ENCODE data around the gene SP140.
"Not testable (repeated sequence)": the region's sequence is repeated elsewhere in the genome, so short reads cannot be mapped to it uniquely, and the experiment has no call there.

SP140 gene

DNA sequence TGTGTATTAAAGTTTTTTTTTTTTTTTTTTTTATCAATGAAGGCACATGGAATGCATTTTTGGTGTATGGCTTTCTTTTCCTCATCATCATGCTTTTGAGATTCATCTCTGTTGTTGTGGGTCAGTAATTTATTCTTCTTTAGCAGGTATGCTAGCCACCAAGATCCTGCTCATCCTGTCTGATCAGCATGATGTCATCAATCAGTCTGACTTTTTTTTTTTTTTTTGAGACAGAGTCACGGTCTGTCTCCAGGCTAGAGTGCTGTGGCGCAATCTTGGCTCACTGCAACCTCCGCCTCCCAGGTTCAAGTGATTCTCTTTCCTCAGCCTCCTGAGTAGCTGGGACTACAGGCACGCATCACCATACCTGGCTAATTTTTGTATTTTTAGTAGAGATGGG, 2.7 kb upstream of the SP140 start:
- peak; percentile 71 for DNase-seq (ENCODE audit: low read depth, low spot score)
- H3K27ac ChIP-seq, result peak overlapping the region; percentile 20

DNA sequence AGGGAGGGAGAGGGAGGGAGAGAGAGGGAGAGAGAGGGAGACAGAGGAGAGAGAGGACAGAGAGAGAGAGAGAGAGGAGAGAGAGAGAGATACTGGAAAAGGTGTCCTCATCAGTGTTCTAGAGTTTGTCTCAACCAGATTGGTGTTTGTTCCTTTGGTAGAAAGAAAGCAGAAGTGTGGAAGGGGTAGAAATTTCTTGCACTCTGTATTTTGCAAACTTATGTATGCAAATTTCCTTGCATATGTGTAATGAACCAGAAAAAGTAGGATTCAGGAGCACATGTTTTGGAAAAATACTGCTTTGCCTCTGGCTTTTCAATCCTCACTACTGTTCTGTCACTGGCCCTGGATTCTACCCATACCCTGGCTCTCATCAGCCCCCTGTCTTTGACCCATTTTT, 1.1 kb upstream of the SP140 start:
- no peak for DNase-seq (ENCODE audit: low read depth, low spot score)
- H3K27ac ChIP-seq, result no peak overlapping the region

DNA sequence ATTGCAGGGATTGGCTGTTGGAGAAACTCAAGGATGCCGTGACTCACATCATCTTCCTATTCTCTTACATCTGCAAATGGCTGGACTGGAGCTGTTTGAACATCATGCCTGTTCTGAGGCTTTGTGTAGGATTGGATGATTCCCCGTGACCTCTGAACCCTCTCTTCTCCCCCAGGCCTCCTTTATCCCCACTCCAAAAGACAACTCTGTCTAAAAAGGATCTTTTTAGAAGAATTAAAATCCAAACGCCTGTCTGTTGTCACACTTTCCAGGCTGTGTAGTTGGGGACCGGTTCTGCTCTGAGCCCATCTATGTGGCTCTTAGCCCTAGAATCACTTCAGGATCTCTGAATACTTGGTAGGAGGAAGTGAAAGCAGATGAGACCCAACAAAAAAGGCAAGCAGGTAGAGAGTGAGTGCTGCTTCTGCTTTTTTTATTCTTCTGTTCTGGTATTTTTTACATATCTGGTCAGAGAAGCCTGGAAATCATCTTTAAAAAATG, 565 bp downstream of the SP140 start:
- no peak overlapping the region for H3K27ac ChIP-seq
- DNase-seq (ENCODE audit: low read depth, low spot score), result no peak

DNA sequence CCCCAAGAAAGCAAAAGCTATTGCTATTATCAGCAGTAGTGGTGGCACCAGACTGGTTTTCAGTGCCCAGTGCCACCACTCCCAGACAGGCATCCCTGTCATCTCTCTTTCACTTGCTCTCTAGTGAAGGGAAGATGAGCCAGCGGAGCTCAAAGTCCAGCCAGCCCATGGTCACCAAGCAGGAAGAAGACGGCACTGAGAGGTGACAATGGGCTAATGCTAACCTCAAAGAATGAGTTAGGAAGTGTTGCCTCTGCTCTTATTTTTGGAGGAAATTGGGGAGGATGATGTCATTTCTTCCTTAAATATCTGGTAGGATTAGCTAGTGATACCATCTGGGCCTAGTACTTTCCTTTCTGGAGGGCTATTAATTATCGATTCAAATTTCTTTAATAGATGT, 1.7 kb downstream of the SP140 start:
- no peak for DNase-seq (ENCODE audit: low read depth, low spot score)
- H3K27ac ChIP-seq, result no peak overlapping the region

DNA sequence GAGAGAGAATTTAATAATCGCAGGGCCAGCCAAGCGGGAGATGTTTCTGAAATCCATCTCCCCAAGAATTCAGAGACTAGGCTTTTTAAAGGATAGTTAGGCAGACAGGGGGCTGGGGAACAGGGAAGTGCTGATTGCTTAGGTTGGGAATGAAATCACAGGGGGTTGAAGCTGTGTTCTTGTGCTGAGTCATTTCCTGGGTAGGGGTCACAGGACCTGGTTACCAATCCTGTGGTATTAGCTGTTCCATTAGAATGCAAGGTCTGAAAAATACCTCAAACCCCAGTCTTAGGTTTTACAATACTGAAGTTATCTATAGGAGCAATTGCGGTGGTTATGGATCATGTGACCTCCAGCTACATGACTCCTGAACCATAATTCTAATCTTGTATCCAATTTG, 4.6 kb downstream of the SP140 start:
- DNase-seq (ENCODE audit: low read depth, low spot score), result no peak
- H3K27ac ChIP-seq, result peak overlapping the region; percentile 7

DNA sequence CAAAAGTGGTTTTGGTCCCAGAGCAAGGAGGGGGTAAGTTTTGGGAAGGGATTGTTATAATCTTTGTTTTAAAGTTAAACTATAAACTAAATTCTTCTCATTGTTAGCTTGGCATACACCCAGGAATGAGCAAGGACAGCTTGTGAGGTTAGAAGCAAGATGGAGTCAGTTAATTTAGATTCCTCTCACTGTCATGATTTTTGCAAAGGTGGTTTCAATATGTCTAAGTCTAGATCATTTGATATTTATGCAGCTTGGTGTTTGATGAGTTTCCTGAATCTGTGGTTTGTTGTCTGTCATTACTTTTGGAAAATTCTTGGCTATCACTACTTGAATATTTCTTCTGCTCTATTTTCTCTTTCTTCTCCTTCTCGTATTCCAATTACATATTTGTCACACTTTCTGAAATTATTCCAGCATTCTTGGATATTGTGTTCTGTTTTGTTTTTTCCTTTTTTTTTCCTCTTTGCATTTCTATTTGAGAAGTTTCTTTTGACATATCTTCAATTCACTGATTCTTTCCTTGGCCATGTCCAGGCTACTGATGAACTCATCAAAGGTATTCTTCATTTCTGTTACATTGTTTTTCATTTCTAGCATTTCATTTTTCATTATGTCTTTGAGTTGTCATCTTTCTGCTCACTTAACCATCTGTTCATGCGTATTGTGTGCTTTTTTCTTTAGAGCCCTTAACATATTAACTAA, 5.1 kb downstream of the SP140 start:
- DNase-seq (ENCODE audit: low read depth, low spot score), result no peak

DNA sequence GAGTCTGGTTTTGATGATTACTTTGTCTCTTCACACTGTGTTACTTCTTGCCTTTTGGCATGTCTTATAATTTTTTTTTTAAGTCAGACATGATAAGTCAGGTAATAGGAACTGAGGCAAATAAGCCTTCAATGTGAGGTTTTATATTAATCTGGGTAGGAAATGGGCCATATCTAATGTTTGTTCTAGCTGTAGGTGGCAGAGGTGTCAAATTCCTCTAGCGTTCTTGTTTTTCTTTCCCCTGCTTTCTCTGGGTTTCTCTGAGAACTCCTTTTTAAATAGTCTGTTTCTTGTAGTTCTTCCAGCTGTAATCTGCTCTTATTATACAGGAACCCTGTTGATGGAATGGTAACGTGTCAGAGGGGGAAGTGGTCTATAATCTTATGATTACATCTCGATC, 5.7 kb downstream of the SP140 start:
- no peak overlapping the region for H3K27ac ChIP-seq
- no peak for DNase-seq (ENCODE audit: low read depth, low spot score)

More for the DNA sequence above, 5.1 kb downstream of the SP140 start:
- H3K27ac ChIP-seq, result peak overlapping the region; percentile 7

DNA sequence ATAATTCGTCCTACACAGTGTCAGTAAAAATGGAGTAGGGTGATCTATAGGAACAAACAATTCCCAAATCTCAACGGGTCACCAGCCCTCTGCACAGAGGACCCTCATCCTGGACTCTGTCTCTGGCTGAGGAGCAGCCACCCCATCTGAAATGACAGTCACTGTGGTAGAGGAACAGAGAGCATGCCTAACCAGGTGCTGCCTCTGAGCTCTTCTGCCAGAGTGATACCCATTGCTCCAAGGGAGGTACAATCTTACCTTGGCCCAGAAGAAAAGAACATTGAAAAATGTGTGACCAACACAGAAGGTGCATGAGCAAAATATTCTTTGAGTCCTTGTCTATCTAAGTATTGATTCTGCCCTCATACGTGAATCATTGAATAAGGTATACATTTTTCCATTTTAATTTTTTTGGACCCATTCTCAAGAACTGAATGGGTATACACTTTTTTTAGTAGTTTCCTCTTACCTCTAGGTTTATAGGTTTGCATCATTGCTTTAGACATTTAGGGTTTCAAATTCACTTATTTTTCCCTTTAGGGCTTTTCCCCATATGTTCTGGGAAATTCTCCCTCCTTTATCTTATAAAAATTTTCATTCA, 8.7 kb downstream of the SP140 start:
- no peak for DNase-seq (ENCODE audit: low read depth, low spot score)
- no peak overlapping the region for H3K27ac ChIP-seq

DNA sequence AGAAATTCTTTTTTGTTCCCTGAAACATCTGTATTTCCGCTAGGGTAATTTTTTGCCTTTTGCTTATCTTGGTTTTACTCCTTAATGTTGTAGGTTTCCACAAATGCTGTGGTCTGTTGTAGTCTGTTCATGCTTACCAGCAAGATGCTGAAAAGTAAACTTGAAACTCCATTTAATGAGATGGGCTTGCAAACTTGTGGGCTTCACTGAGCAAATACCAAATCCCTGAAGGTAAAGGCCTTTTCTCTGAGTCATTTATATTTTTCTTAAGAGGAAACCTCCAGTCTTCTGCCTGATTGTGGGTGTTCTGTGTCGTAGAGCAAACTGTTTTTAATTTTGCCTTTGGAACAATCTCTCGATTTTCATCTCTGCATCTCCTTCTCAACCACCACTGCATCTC, 9.3 kb downstream of the SP140 start:
- DNase-seq (ENCODE audit: low read depth, low spot score), result no peak
- H3K27ac ChIP-seq, result no peak overlapping the region

DNA sequence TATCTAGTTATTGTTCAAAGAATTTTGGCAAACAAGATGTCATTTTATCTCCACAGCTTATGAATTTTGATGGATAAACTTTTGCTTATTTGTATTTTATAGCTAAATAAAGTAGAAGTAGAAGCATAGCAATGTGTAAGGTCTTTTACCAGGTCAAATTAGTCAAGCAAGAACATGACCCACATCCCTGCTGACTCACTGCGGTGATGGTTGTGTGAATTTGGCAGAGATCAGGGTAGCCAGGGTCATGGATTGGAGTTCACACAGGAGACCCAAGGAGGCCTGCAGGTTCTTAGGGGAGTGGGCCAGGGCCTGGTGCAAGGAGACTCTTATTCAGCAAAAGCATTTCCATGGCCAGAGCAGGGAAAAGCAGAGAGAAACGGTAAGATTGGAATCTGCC, 18.7 kb downstream of the SP140 start:
- H3K27ac ChIP-seq, result no peak overlapping the region
- no peak for DNase-seq (ENCODE audit: low read depth, low spot score)

DNA sequence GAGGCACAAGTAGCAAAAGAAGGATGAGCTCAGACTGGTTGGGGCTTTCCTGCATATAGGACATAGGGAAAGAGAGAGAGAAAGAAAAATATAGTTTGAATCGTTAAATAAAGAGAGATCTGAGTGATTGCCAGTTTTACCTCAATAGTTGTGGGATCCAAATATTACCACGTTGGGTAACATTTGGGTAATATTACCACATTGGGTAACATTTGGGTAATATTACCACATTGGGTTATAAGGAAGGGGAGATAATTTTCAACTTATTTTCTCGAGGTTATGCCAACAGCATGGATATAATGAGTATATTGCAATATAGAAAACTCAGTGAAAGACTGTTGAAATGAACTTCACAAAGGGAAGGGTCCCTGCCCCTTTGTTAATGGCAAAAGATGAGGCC, 20.7 kb downstream of the SP140 start:
- DNase-seq (ENCODE audit: low read depth, low spot score), result no peak
- no peak overlapping the region for H3K27ac ChIP-seq

DNA sequence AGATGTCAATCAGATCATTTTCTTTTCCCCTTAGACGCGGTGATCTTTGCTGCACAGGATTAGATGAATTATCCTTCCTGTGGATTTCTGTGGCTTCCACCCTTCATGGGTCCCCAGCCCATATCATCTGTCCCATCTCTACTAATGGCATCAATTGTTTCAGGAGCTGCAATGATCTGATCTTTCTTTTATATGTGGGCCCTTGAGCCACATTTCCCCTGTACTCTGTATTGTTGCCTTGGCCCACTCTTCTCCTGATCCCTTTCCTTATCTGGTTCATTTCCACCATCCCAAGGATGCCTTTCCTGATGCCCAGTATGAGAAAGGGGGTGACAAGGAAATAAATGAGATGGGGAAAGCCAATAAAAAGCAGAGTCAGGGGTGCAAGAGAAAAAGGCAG, 24.7 kb downstream of the SP140 start:
- H3K27ac ChIP-seq, result no peak overlapping the region
- DNase-seq (ENCODE audit: low read depth, low spot score), result no peak

DNA sequence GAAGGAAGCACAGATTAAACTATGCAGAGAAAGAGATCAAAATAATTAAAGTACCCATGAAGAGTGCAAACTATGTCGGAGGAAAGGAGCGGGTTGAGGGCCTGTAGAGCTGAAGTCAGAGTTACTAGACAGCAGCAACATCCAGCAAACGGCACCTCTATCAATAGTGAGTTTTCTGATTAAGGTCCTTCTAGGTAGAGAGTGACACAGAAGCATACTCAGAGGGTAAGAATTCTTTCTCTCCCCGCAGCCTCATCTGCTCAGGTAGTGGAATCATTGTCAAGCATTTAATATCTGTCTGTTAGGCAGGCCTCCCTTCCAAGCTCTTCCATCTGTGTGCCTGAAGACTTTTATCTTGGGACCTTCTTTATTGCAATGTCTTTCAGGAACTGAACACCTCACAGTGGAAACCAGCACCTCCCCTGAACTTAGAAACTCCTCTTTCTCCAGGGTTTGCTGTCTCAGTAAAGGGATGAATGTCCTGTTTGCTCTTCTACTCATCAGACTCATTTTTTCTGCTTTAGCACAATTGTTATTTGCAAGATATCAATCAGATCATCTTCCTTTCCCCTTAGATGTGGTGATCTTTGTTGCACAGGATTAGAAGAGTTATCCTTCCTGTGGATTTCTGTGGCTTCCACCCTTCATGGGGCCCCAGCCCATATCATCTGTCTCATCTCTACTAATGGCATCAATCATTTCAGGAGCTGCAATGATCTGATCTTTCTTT, 28.8 kb downstream of the SP140 start:
- DNase-seq (ENCODE audit: low read depth, low spot score), result no peak
- no peak overlapping the region for H3K27ac ChIP-seq

DNA sequence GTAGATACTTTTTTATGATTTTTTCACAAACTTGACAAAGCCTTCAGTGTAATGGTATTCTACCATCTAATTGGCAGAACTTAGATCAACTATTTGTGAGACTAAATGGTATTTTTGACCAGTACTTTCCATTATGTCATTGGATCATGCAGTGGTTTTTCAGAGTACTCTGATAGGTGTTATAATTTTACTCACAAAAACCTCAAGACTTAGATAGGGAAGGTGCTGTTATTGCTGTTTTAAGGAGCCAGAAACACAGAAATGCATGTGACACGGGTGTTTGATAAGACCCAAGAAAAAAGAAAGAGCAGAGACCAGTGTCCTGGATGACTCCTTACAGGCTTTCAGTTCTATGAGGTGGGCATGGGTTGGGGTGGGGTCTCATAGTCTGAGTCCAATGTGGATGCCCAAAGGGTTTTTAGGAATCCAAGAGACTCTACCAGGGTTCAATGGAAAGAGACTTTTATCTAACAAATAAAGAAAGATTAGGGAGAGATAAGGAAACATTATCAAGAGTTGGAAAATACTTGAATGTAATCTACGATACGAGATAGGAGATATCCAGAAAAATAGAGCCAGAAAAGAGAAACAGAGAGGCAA, 31.3 kb downstream of the SP140 start:
- no peak overlapping the region for H3K27ac ChIP-seq
- DNase-seq (ENCODE audit: low read depth, low spot score), result no peak

DNA sequence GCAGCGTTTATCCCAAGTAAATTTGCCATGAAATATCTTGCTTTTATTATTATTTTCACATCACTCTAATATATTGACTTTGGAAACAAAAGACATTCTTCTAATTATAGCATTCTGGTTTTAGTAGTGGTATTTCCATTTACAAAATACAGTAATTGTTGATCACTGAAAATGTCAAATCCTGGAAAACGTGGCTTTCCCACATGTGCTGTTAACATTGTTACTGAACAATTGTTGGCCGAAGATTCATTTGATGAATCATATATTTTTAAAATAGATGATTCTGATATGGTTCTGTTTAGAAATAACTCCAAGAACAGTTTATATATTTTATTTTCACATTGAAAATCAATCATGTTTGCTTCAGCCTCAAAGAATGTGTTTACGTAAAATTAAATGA, 32.9 kb downstream of the SP140 start:
- H3K27ac ChIP-seq, result no peak overlapping the region
- no peak for DNase-seq (ENCODE audit: low read depth, low spot score)

DNA sequence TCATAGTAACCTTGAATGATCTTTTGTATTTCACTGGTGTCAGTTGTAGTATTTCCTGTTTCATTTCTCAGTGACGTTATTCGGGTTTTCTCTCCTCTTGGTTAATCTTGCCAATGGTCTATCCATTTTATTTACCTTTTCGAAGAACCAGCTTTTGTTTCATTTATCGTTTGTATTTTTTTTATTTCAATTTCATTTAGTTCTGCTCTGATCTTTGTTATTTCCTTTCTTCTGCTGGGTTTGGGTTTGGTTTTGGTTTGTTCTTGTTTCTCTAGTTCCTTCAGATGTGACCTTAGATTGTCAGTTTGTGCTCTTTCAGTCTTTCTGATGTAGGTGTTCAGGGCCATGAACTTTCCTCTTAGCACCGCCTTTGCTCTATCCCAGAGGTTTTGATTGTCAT, 36.7 kb downstream of the SP140 start:
- no peak for DNase-seq (ENCODE audit: low read depth, low spot score)
- H3K27ac ChIP-seq, result no peak overlapping the region

DNA sequence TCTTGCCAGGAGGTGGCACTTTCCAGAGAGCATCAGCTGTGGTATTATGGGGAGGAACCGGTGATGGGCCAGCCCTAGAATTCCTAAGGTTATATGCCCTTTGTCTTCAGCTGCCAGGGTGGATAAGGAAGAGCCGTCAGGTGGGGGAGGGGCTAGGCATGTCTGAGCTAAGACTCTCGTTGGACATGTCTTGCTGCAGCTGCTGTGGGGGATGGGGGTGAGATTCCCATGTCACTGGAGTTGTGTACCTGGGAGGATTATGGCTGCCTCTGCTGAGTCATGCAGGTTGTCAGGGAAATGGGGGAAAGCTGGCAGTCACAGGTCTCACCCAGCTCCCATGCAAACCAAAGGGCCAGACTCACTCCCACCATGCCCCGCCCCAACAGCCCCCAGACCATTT, 39.4 kb downstream of the SP140 start:
- not testable (repeated sequence) for H3K27ac ChIP-seq
- DNase-seq (ENCODE audit: low read depth, low spot score), result peak; percentile 20

DNA sequence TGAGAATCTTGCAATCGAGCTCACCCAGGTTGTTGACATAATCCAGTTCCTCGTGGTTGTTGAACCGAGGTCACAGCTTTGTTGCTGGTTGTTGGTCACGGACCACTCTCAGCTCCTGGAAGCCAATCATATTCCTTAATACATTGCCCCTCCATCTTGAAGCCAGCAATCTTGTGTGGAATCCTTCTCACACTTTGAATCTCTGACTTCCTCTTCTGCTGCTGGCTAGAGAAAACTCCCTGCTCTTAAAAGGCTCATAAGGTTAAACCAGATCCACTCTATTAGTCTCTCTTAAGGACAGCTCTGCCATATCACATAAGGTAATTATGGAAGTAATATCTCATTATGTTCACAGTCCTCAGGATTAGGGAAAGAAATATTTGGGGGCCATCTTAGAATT, 41.1 kb downstream of the SP140 start:
- DNase-seq (ENCODE audit: low read depth, low spot score), result no peak
- no peak overlapping the region for H3K27ac ChIP-seq

DNA sequence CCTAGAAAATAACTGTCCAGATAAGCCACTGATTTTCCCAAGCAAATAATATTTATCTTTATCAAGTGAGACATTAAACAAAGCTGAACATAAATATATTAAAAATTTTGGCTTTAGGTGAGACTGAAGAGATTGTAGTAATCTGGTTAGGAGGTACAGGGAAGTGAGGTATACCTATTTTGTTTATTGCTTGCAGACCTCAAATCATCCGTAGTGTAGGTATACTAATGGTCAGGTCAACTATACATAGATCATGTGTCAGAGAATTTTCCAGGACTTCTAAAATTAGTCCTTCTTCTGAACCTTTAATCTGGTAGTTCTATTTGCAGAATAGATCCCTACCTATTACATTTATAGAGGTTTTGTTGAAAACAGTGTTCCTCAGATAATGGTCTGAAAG, 41.5 kb downstream of the SP140 start:
- H3K27ac ChIP-seq, result no peak overlapping the region
- DNase-seq (ENCODE audit: low read depth, low spot score), result no peak

DNA sequence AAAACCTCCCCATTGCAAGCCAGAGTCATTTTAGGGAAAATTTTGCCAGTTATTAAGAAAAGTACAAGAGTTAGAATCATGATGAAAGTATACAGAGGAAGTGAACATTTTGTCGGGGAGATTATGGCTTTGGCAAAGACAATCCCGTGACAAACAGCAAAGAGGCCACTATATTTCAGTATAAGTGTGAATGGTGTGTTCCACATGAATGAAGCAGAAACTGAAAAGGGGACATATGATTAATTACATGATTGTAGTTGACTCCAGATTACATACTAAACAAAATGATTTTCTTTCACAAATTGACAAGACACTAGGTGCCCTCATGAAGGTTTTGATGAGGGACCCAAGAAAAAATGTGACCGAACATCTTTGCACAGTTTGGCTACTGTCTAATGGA, 42.0 kb downstream of the SP140 start:
- H3K27ac ChIP-seq, result no peak overlapping the region
- no peak for DNase-seq (ENCODE audit: low read depth, low spot score)

DNA sequence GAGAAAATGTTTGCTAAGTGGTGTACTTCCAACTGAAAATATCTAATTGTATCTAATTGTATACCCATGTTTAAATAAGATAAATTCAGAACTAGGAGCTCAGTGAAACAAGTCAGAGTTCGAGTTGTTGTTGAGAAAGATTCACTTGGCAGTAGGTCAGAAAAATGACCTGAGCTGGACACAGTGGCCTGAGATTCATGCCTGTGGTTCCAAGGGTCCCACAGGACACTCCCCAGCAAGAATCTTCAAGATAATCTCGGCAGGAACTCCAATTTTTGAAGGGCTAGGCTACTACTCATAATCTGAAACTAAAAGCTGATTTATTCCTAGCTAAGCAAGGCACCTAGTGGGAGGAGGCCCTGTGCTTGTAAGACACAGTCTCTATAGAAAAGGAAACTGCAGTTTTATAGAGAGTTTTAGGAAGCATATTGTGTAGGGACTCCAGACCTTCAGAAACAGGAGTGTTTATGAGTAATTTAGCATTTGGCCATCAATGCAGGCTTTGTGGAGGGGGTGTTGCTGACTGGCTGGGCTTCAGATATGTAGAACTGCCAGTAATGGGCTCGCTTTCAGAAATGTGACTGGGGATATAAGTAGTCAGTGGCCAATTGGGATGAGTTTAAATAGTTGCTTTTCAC, 43.2 kb downstream of the SP140 start:
- no peak overlapping the region for H3K27ac ChIP-seq
- DNase-seq (ENCODE audit: low read depth, low spot score), result no peak

Data from epithelial cell of prostate (primary cell).